ENCODE data around the gene PKP3.
A peak's percentile ranks its signal among the peaks of the same experiment; 100 is the strongest.
"Not testable (repeated sequence)": the region's sequence is repeated elsewhere in the genome, so short reads cannot be mapped to it uniquely, and the experiment has no call there.

Gene PKP3

DNA sequence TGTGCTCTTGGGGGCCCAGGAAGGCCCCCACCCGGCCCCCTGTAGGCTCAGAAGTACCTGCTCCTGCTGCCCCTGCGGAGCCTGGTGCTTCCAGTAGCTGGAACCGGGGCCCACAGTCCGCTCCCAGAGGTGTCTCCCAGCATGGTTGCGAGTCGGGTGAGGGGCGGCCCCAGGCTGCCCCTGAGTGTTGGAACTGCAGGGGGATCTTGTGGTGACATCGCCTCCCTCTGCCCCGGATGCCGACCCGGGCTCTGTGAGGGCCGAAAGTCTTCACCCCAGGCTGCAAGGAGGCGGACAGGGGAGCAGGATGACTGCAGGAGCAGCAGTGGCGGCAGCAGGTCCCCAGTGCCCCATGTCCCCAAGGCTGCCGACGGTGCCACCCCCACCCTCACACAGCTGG lies 9.5 kb upstream of the PKP3 start:
- H3K4me3 ChIP-seq (ENCODE audit: low read depth, low read length): no peak overlapping the region
- no peak for DNase-seq
- no peaks in the 10 kb centered on the region for H3K27me3 ChIP-seq (ENCODE audit: insufficient read depth, low read depth, severe bottlenecking)
- TF ChIP-seq, protein P1, sequence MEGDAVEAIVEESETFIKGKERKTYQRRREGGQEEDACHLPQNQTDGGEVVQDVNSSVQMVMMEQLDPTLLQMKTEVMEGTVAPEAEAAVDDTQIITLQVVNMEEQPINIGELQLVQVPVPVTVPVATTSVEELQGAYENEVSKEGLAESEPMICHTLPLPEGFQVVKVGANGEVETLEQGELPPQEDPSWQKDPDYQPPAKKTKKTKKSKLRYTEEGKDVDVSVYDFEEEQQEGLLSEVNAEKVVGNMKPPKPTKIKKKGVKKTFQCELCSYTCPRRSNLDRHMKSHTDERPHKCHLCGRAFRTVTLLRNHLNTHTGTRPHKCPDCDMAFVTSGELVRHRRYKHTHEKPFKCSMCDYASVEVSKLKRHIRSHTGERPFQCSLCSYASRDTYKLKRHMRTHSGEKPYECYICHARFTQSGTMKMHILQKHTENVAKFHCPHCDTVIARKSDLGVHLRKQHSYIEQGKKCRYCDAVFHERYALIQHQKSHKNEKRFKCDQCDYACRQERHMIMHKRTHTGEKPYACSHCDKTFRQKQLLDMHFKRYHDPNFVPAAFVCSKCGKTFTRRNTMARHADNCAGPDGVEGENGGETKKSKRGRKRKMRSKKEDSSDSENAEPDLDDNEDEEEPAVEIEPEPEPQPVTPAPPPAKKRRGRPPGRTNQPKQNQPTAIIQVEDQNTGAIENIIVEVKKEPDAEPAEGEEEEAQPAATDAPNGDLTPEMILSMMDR (IDR thresholded peaks at IDR 0.05; ENCODE audit: low read depth, low read length): no peak
- peaks cover 28% of the 10 kb centered on the region for H3K36me3 ChIP-seq
- no peak overlapping the region for H3K27ac ChIP-seq
- H3K9me3 ChIP-seq (ENCODE audit: severe bottlenecking): peaks cover 14% of the 10 kb centered on the region

DNA sequence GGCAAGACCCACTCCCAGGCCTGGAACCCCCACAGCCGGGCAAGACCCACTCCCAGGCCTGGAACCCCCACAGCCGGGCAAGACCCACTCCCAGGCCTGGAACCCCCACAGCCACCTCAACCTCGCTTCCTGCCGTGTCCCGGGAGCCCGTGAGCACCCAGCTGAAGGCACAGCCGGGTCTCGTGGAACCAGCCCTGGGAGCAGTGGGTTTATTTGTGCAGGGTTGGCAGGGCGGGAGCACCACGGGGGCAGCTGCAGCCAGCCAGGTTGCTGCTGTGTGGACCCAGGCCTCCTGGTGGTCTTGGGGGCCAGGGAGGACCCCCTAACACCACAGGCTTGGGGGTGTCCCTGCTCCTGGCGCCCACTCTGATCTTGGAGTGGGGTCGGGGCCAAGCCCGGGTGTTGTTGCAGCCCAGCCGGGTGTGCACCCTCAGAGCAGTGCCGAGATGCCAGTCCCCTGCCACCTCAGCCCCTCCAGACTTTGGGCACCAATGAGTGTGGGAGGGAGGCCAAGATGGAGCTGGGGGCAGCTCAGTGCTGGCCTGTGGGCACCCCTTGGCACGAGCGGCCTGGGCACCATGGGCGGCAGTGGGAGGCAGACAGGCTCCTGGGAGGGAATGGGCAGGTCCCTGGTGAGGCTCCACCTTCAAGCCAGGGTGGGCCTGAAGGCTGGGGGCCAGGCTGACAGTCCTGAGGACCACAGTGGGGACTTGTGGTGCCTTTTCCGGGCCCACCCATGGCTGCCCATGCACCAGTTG lies 8.2 kb upstream of the PKP3 start:
- Histone ChIP-seq H3K9me3 (ENCODE audit: severe bottlenecking) (peaks cover 14% of the 10 kb centered on the region), H3K4me3 (ENCODE audit: low read depth, low read length) (no peak overlapping the region), H3K36me3 (peaks cover 15% of the 10 kb centered on the region), H3K27ac (no peak overlapping the region), H3K27me3 (ENCODE audit: insufficient read depth, low read depth, severe bottlenecking) (no peaks in the 10 kb centered on the region)
- TF ChIP-seq, protein P1 (IDR thresholded peaks at IDR 0.05; ENCODE audit: low read depth, low read length): no peak
- no peak for DNase-seq

DNA sequence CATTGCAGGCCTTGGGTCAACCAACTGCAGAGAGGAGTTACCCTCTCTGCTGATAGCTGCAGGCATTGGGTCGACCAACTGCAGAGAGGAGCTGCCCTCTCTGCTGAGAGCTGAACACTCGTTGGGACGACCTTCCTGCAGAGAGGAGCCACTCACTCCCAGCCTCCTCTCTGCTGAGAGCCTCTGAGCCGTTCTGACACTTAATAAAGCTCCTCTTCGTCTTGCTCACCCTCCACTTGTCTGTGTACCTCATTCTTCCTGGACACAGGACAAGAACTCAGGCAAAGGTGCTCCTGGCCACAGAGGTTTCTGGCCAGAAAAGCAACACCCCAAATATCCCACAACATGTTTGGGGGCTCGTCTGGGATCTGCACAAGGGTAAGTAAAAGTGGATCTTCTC lies 7.5 kb upstream of the PKP3 start:
- Histone ChIP-seq H3K27ac (no peak overlapping the region), H3K9me3 (ENCODE audit: severe bottlenecking) (peaks cover 14% of the 10 kb centered on the region), H3K36me3 (peaks cover 13% of the 10 kb centered on the region), H3K4me3 (ENCODE audit: low read depth, low read length) (no peak overlapping the region), H3K27me3 (ENCODE audit: insufficient read depth, low read depth, severe bottlenecking) (no peaks in the 10 kb centered on the region)
- no peak for DNase-seq
- TF ChIP-seq, protein P1 (IDR thresholded peaks at IDR 0.05; ENCODE audit: low read depth, low read length): no peak

DNA sequence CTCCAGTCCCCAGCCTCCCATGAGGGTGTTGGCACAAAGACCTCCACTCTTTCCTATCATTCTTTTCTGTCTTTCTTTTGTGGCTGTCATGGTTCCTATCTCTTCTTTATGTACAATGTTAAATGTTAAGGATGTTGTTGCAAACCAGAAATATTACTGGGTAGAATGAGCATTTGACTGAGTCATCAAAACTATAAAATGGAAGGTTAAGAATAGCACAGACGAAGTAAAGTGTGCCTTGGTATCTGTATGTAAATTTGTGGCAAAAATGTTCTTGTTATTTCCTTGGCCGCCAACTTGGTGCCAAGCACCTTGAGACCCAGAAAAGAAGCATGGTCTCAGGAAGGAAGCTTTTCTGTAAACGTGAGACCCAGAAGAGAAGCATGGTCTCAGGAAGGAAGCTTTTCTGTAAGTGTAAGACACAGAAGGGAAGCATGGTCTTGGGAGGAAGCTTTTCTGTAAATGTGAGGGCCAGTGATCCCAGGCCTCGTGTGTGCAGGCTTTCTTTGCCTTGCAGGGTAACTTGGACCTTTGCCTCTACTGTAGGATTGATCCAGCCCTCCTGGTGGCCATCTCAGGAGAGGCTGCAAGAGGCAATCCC lies 6.7 kb upstream of the PKP3 start:
- Histone ChIP-seq H3K36me3 (peaks cover 6% of the 10 kb centered on the region), H3K4me3 (ENCODE audit: low read depth, low read length) (no peak overlapping the region), H3K27ac (no peak overlapping the region), H3K27me3 (ENCODE audit: insufficient read depth, low read depth, severe bottlenecking) (no peaks in the 10 kb centered on the region), H3K9me3 (ENCODE audit: severe bottlenecking) (peaks cover 14% of the 10 kb centered on the region)
- TF ChIP-seq, protein P1 (IDR thresholded peaks at IDR 0.05; ENCODE audit: low read depth, low read length): no peak
- DNase-seq: no peak

DNA sequence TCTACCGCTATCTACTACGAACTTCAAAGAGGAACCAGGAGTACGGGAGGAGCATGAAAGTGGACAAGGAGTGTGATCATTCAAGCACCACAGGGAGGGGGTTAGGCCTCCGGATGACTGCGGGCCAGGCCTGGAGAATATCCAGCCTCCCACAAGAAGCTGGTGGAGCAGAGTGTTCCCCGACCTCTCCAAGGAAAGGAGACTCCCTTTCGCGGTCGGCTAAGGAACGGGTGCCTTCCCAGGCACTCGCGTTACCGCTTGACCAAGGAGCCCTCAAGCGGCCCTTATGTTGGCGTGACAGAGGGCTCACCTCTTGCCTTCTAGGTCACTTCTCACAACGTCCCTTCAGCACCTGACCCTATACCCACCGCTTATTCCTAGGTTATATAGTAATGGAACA lies 4.6 kb upstream of the PKP3 start:
- H3K27me3 ChIP-seq (ENCODE audit: insufficient read depth, low read depth, severe bottlenecking); H3K36me3 ChIP-seq; H3K27ac ChIP-seq; H3K4me3 ChIP-seq (ENCODE audit: low read depth, low read length); DNase-seq: not testable (repeated sequence)
- H3K9me3 ChIP-seq (ENCODE audit: severe bottlenecking): peaks cover 14% of the 10 kb centered on the region

DNA sequence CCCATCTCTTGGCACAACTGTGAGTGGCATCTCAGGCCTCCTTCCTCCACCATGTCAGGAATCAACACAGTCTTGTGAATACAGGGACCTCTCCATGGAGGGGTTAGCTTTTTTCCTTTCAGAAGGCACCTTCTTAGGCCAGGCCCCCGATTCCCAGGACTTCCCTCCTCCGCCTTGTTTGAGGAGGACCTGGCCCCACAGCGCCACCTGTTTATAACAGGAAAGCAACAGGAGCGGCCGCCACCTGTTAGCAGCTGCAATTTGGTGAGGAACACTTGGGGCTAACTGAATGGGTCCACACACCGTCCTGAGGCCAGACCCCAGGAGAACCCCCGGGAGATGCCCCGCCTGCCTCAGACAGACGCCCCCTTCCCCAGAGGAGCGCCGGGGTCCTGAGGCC lies 3.8 kb upstream of the PKP3 start:
- TF ChIP-seq, protein P1 (IDR thresholded peaks at IDR 0.05; ENCODE audit: low read depth, low read length): peak; percentile 60
- peak; percentile 71 for DNase-seq
- no peaks in the 10 kb centered on the region for H3K36me3 ChIP-seq
- H3K27ac ChIP-seq: no peak overlapping the region
- H3K4me3 ChIP-seq (ENCODE audit: low read depth, low read length): no peak overlapping the region
- no peaks in the 10 kb centered on the region for H3K27me3 ChIP-seq (ENCODE audit: insufficient read depth, low read depth, severe bottlenecking)
- H3K9me3 ChIP-seq (ENCODE audit: severe bottlenecking): peaks cover 14% of the 10 kb centered on the region

Data from WERI-Rb-1 (cell line).